ENCODE results near the gene UGT1A1. TPM values are rescaled to one million over a fixed set of nuclear protein-coding genes. Genes with fewer than 3 reads are reported as not detected.
A peak's percentile ranks its signal among the peaks of the same experiment; 100 is the strongest.

Gene UGT1A1
- total RNA-seq, result 1 to 10 TPM; 1.2 to 1.9 TPM

DNA sequence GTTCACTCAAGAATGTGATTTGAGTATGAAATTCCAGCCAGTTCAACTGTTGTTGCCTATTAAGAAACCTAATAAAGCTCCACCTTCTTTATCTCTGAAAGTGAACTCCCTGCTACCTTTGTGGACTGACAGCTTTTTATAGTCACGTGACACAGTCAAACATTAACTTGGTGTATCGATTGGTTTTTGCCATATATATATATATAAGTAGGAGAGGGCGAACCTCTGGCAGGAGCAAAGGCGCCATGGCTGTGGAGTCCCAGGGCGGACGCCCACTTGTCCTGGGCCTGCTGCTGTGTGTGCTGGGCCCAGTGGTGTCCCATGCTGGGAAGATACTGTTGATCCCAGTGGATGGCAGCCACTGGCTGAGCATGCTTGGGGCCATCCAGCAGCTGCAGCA is at the start of gene UGT1A1:
TSS of gene UGT1A1 (plus strand) at position 228 of the 400 bp plus-strand sequence. CDS start at position 246, 18 bp downstream.
- no peaks in the 10 kb centered on the region for H3K4me1 ChIP-seq

GRCh38 chr2:233711312-233712008 is 48.6 kb upstream of the UGT1A1 start:
- H3K9ac ChIP-seq (ENCODE audit: low read depth in 2 of 2, low read length in 2 of 2), result no peak overlapping the region
- H3K27ac ChIP-seq, result no peak overlapping the region
- no peaks in the 10 kb centered on the region for H3K36me3 ChIP-seq
- no peak overlapping the region for H3K4me3 ChIP-seq
- no peaks in the 10 kb centered on the region for H3K27me3 ChIP-seq
- no peaks in the 10 kb centered on the region for H3K4me1 ChIP-seq
- H3K9me3 ChIP-seq, result no peaks in the 10 kb centered on the region
- DNase-seq, result peak; percentile 88
- intact Hi-C loops (cut with DNase I), result loop anchor here (10.0 kb wide), 2 partner anchors 247 to 427 kb away; no protein-coding TSS in a partner anchor
- TF ChIP-seq, protein P1, sequence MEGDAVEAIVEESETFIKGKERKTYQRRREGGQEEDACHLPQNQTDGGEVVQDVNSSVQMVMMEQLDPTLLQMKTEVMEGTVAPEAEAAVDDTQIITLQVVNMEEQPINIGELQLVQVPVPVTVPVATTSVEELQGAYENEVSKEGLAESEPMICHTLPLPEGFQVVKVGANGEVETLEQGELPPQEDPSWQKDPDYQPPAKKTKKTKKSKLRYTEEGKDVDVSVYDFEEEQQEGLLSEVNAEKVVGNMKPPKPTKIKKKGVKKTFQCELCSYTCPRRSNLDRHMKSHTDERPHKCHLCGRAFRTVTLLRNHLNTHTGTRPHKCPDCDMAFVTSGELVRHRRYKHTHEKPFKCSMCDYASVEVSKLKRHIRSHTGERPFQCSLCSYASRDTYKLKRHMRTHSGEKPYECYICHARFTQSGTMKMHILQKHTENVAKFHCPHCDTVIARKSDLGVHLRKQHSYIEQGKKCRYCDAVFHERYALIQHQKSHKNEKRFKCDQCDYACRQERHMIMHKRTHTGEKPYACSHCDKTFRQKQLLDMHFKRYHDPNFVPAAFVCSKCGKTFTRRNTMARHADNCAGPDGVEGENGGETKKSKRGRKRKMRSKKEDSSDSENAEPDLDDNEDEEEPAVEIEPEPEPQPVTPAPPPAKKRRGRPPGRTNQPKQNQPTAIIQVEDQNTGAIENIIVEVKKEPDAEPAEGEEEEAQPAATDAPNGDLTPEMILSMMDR (IDR thresholded peaks at IDR 0.05), result peak; percentile 78

More for the DNA sequence above, at the start of gene UGT1A1:
- no peaks in the 10 kb centered on the region for H3K9me3 ChIP-seq
- H3K27me3 ChIP-seq, result no peaks in the 10 kb centered on the region
- DNase-seq, result no peak
- no peak within 1 kb of the TSS for H3K4me3 ChIP-seq
- intact Hi-C loops (cut with DNase I), result no loop called here
- TF ChIP-seq, protein P1 (IDR thresholded peaks at IDR 0.05), result no peak
- no peak within 1 kb of the TSS for H3K9ac ChIP-seq (ENCODE audit: low read depth in 2 of 2, low read length in 2 of 2)
- no peaks in the 10 kb centered on the region for H3K36me3 ChIP-seq
- H3K27ac ChIP-seq, result no peak within 1 kb of the TSS

- Histone ChIP-seq H3K36me3 (no peaks in the 10 kb centered on the region), H3K27me3 (no peaks in the 10 kb centered on the region), H3K4me3 (no peak within 1 kb of the TSS), H3K27ac (no peak within 1 kb of the TSS), H3K9ac (ENCODE audit: low read depth in 2 of 2, low read length in 2 of 2) (no peak within 1 kb of the TSS), H3K4me1 (no peaks in the 10 kb centered on the region), H3K9me3 (no peaks in the 10 kb centered on the region)
- no peak for DNase-seq
- TF ChIP-seq, protein P1 (IDR thresholded peaks at IDR 0.05), result no peak
- intact Hi-C loops (cut with DNase I), result loop anchor here (10.0 kb wide), 2 partner anchors 248 to 428 kb away; no protein-coding TSS in a partner anchor
Measured at GRCh38 chr2:233712611-233713261, 47.3 kb upstream of the UGT1A1 start, which contains the start of gene UGT1A5. Gene UGT1A5, plus strand, starts transcription at chr2:233712907. Its CDS starts 85 bp downstream, at chr2:233712992.

DNA sequence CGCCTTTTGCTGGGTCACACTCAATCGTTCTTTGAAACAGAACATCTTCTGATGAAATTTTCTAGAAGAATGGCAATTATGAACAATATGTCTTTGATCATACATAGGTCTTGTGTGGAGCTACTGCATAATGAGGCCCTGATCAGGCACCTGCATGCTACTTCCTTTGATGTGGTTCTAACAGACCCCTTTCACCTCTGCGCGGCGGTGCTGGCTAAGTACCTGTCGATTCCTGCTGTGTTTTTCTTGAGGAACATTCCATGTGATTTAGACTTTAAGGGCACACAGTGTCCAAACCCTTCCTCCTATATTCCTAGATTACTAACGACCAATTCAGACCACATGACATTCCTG is 46.8 kb upstream of the UGT1A1 start:
- no peaks in the 10 kb centered on the region for H3K9me3 ChIP-seq
- H3K27ac ChIP-seq, result no peak overlapping the region
- no peak overlapping the region for H3K4me3 ChIP-seq
- TF ChIP-seq, protein P1 (IDR thresholded peaks at IDR 0.05), result no peak
- DNase-seq, result no peak
- H3K4me1 ChIP-seq, result no peaks in the 10 kb centered on the region
- H3K27me3 ChIP-seq, result no peaks in the 10 kb centered on the region
- intact Hi-C loops (cut with DNase I), result loop anchor here (10.0 kb wide), 2 partner anchors 248 to 428 kb away; no protein-coding TSS in a partner anchor
- no peaks in the 10 kb centered on the region for H3K36me3 ChIP-seq
- no peak overlapping the region for H3K9ac ChIP-seq (ENCODE audit: low read depth in 2 of 2, low read length in 2 of 2)

GRCh38 chr2:233714121-233714520 is 45.9 kb upstream of the UGT1A1 start:
- Histone ChIP-seq H3K36me3 (no peaks in the 10 kb centered on the region), H3K27ac (no peak overlapping the region), H3K9me3 (no peaks in the 10 kb centered on the region), H3K27me3 (no peaks in the 10 kb centered on the region), H3K9ac (ENCODE audit: low read depth in 2 of 2, low read length in 2 of 2) (no peak overlapping the region), H3K4me3 (no peak overlapping the region), H3K4me1 (no peaks in the 10 kb centered on the region)
- intact Hi-C loops (cut with DNase I), result loop anchor here (10.0 kb wide), 2 partner anchors 249 to 429 kb away; no protein-coding TSS in a partner anchor
- TF ChIP-seq, protein P1 (IDR thresholded peaks at IDR 0.05), result no peak
- DNase-seq, result no peak

All from colonic mucosa (tissue), 4 donors.